ENCODE results near the gene MAVS.

Gene MAVS

DNA sequence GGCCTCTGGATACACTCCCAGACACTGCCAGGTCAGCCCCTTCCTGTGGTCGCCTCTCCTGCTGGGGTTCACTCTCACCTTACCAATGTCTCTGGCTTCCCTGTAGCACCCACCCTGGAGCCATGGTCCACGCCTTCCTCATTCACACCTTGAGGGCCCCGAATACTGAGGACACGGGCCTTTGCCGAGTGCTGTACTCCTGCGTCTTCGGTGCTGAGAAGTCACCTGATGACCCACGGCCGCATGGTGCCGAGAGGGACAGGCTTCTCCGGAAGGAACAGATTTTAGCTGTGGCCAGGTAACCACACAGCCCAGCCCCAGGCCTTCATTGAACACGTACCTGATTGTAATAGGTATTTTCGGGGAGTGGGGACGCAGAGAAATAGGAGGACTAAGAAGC lies 24.6 kb upstream of the MAVS start:
- Histone ChIP-seq H3K4me3 (replicated peaks; ENCODE audit: insufficient read depth, low read length) (no peak overlapping the region), H3K27ac (replicated peaks) (no peak overlapping the region), H3K27me3 (ENCODE audit: insufficient read depth, poor library complexity, severe bottlenecking) (no peaks in the 10 kb centered on the region)
- DNase-seq (ENCODE audit: low read depth in 1 of 2, low spot score in 1 of 2), result no peak
- TF ChIP-seq GABPA (IDR thresholded peaks at IDR 0.05; ENCODE audit: low read depth) (no peak), REST (IDR thresholded peaks at IDR 0.05; ENCODE audit: insufficient replicate concordance, low read depth) (no peak), POLR2AphosphoS5 (IDR thresholded peaks at IDR 0.05; ENCODE audit: low read depth) (no peak)

GRCh38 chr20:3823881-3824280 lies 22.8 kb upstream of the MAVS start:
- Histone ChIP-seq H3K27ac (replicated peaks) (no peak overlapping the region), H3K27me3 (ENCODE audit: insufficient read depth, poor library complexity, severe bottlenecking) (no peaks in the 10 kb centered on the region), H3K4me3 (replicated peaks; ENCODE audit: insufficient read depth, low read length) (no peak overlapping the region)
- no peak for DNase-seq (ENCODE audit: low read depth in 1 of 2, low spot score in 1 of 2)
- TF ChIP-seq CTCF (IDR thresholded peaks at IDR 0.05; ENCODE audit: insufficient read depth, low read length), result no peak
- TF ChIP-seq SPI1 (IDR thresholded peaks at IDR 0.05; ENCODE audit: borderline replicate concordance, low read depth), result no peak
- TF ChIP-seq POLR2AphosphoS5 (IDR thresholded peaks at IDR 0.05; ENCODE audit: low read depth), result no peak
- no peak for TF ChIP-seq REST (IDR thresholded peaks at IDR 0.05; ENCODE audit: insufficient replicate concordance, low read depth)
- no peak for TF ChIP-seq GABPA (IDR thresholded peaks at IDR 0.05; ENCODE audit: low read depth)

DNA sequence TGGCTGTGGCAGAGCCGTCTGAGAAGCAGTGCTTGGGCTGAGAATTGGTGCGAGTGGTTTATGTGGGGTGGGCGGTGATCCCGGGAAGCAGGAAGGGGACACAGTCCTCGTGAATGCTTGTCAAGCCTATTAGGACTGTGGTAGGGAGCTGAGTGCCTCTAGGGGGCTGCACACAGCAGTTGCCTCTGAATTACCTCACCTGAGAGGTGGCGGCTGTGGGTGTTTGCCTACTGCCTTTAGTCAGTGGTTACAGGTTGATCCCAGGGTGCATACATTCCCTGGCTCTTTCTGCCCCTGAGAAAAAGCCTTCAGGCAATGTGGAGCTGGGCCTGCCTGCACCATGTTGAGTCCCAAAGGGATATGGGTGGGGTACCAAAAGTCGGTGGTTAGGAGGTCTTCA lies 21.1 kb upstream of the MAVS start:
- TF ChIP-seq GABPA (IDR thresholded peaks at IDR 0.05; ENCODE audit: low read depth), result no peak
- no peak for TF ChIP-seq CTCF (IDR thresholded peaks at IDR 0.05; ENCODE audit: insufficient read depth, low read length)
- TF ChIP-seq SPI1 (IDR thresholded peaks at IDR 0.05; ENCODE audit: borderline replicate concordance, low read depth), result no peak
- no peak for TF ChIP-seq POLR2AphosphoS5 (IDR thresholded peaks at IDR 0.05; ENCODE audit: low read depth)
- no peak for TF ChIP-seq REST (IDR thresholded peaks at IDR 0.05; ENCODE audit: insufficient replicate concordance, low read depth)
- no peak overlapping the region for H3K27ac ChIP-seq (replicated peaks)
- no peaks in the 10 kb centered on the region for H3K27me3 ChIP-seq (ENCODE audit: insufficient read depth, poor library complexity, severe bottlenecking)
- no peak for DNase-seq (ENCODE audit: low read depth in 1 of 2, low spot score in 1 of 2)
- no peak overlapping the region for H3K4me3 ChIP-seq (replicated peaks; ENCODE audit: insufficient read depth, low read length)

GRCh38 chr20:3826420-3826819 lies 20.2 kb upstream of the MAVS start:
- Histone ChIP-seq H3K4me3 (replicated peaks; ENCODE audit: insufficient read depth, low read length) (no peak overlapping the region), H3K27ac (replicated peaks) (no peak overlapping the region), H3K27me3 (ENCODE audit: insufficient read depth, poor library complexity, severe bottlenecking) (no peaks in the 10 kb centered on the region)
- no peak for DNase-seq (ENCODE audit: low read depth in 1 of 2, low spot score in 1 of 2)
- TF ChIP-seq REST (IDR thresholded peaks at IDR 0.05; ENCODE audit: insufficient replicate concordance, low read depth), result no peak
- no peak for TF ChIP-seq CTCF (IDR thresholded peaks at IDR 0.05; ENCODE audit: insufficient read depth, low read length)
- TF ChIP-seq POLR2AphosphoS5 (IDR thresholded peaks at IDR 0.05; ENCODE audit: low read depth), result no peak
